WTC11 (cell line): Measurements from ENCODE around the gene TMTC2. TPM values are rescaled to one million over a fixed set of nuclear protein-coding genes. Genes with fewer than 3 reads are reported as not detected.
"Not testable (repeated sequence)": the region's sequence is repeated elsewhere in the genome, so short reads cannot be mapped to it uniquely, and the experiment has no call there.

ENCODE experiments used
- ATAC-seq: fragments of 200-7000 bp; cut with Tn5 transposase; 2 replicates; pipeline ENCODE4 v1.10.0; 2021; ENCODE audit warnings: mild to moderate bottlenecking, moderate library complexity
- CTCF ChIA-PET: fragments of 300-600 bp; sonication (Branson Sonifier 250); formaldehyde crosslinking; loops from one replicate; lab custom pipeline; 2021; ENCODE audit warnings: antibody characterized with exemption; lab: Charles Lee
- POLR2A ChIA-PET: fragments of 350-600 bp; sonication (Branson Sonifier 250); formaldehyde crosslinking; loops from one replicate; lab custom pipeline; 2021; ENCODE audit warnings: antibody characterized with exemption; lab: Charles Lee
- DNase-seq: peaks from one replicate; pipeline ENCODE4 v3.0.0; 2021; ENCODE audit warnings: low spot score
- H3K27ac Mint-ChIP-seq: 2 replicates; pipeline ENCODE4 v1.8.0; 2021; ENCODE audit warnings: mixed read lengths
- H3K27me3 Mint-ChIP-seq: 2 replicates; pipeline ENCODE4 v1.8.0; 2021; ENCODE audit warnings: low read depth, mild to moderate bottlenecking, moderate library complexity, mixed read lengths
- H3K36me3 Mint-ChIP-seq: 2 replicates; pipeline ENCODE4 v1.8.0; 2021; ENCODE audit warnings: mixed read lengths
- H3K4me1 Mint-ChIP-seq: 2 replicates; pipeline ENCODE4 v1.8.0; 2022; ENCODE audit warnings: mixed read lengths
- H3K4me3 Mint-ChIP-seq: 2 replicates; pipeline ENCODE4 v1.8.0; 2021; ENCODE audit warnings: mild to moderate bottlenecking, moderate library complexity, mixed read lengths
- H3K9me3 Mint-ChIP-seq: 2 replicates; pipeline ENCODE4 v1.8.0; 2021; ENCODE audit warnings: mixed read lengths
- AFF4 ChIP-seq: sonication (generic); formaldehyde crosslinking; IDR thresholded peaks from 2 replicates; pipeline ENCODE4 v1.8.1; 2023; ENCODE audit warnings: mild to moderate bottlenecking, missing genetic modification reagents, borderline replicate concordance
- ARID4B ChIP-seq: sonication (generic); formaldehyde crosslinking; IDR thresholded peaks from 2 replicates; pipeline ENCODE4 v1.8.0; 2023; ENCODE audit warnings: missing genetic modification reagents, mild to moderate bottlenecking, borderline replicate concordance
- CREM ChIP-seq: sonication (generic); formaldehyde crosslinking; IDR thresholded peaks from 2 replicates; pipeline ENCODE4 v1.8.1; 2022; ENCODE audit warnings: mild to moderate bottlenecking, missing genetic modification reagents, moderate library complexity
- FOXP4 ChIP-seq: sonication (generic); formaldehyde crosslinking; IDR thresholded peaks from 2 replicates; pipeline ENCODE4 v1.8.0; 2022; ENCODE audit warnings: mild to moderate bottlenecking, missing genetic modification reagents
- GABPB1 ChIP-seq: sonication (generic); formaldehyde crosslinking; IDR thresholded peaks from 2 replicates; pipeline ENCODE4 v1.8.1; 2023; ENCODE audit warnings: mild to moderate bottlenecking, missing genetic modification reagents
- HMGA2 ChIP-seq: fragments of 250-450 bp; sonication (Bioruptor Pico); IDR thresholded peaks from 2 replicates; pipeline ENCODE4 v1.4.0; 2021; ENCODE audit warnings: mild to moderate bottlenecking, moderate library complexity
- IRF1 ChIP-seq: sonication (generic); formaldehyde crosslinking; IDR thresholded peaks from 2 replicates; pipeline ENCODE4 v1.8.0; 2023; ENCODE audit warnings: missing genetic modification reagents
- IRF2 ChIP-seq: sonication (generic); formaldehyde crosslinking; IDR thresholded peaks from 2 replicates; pipeline ENCODE4 v1.8.0; 2022; ENCODE audit warnings: low read depth, missing genetic modification reagents, borderline replicate concordance
- JUN ChIP-seq: sonication (generic); formaldehyde crosslinking; IDR thresholded peaks from 2 replicates; pipeline ENCODE4 v1.8.0; 2023; ENCODE audit warnings: mild to moderate bottlenecking, missing genetic modification reagents
- MAX ChIP-seq: sonication (generic); formaldehyde crosslinking; IDR thresholded peaks from 2 replicates; pipeline ENCODE4 v1.8.0; 2022; ENCODE audit warnings: mild to moderate bottlenecking, missing genetic modification reagents
- NFE2L1 ChIP-seq: sonication (generic); formaldehyde crosslinking; IDR thresholded peaks from 2 replicates; pipeline ENCODE4 v1.8.1; 2023; ENCODE audit warnings: missing genetic modification reagents
- NR2C2 ChIP-seq: sonication (generic); formaldehyde crosslinking; IDR thresholded peaks from 2 replicates; pipeline ENCODE4 v1.8.0; 2022; ENCODE audit warnings: mild to moderate bottlenecking, missing genetic modification reagents
- NR3C1 ChIP-seq: sonication (generic); formaldehyde crosslinking; conservative IDR thresholded peaks from 2 replicates; pipeline ENCODE4 v1.8.1; 2023; ENCODE audit warnings: low read depth, mild to moderate bottlenecking, missing genetic modification reagents
- TEAD4 ChIP-seq: sonication (generic); formaldehyde crosslinking; IDR thresholded peaks from 2 replicates; pipeline ENCODE4 v1.8.0; 2022; ENCODE audit warnings: mild to moderate bottlenecking, missing genetic modification reagents
- ZBTB21 ChIP-seq: sonication (generic); formaldehyde crosslinking; IDR thresholded peaks from 2 replicates; pipeline ENCODE4 v1.8.1; 2023; ENCODE audit warnings: mild to moderate bottlenecking, missing genetic modification reagents, borderline replicate concordance
- ZNF219 ChIP-seq: sonication (generic); formaldehyde crosslinking; IDR thresholded peaks from 2 replicates; pipeline ENCODE4 v1.8.0; 2023; ENCODE audit warnings: missing genetic modification reagents, mild to moderate bottlenecking, borderline replicate concordance
- ZNF263 ChIP-seq: sonication (generic); formaldehyde crosslinking; IDR thresholded peaks from 2 replicates; pipeline ENCODE4 v1.8.1; 2022; ENCODE audit warnings: low read depth, mild to moderate bottlenecking, moderate library complexity, missing genetic modification reagents
- ZNF671 ChIP-seq: fragments of 250-450 bp; sonication (Bioruptor Pico); IDR thresholded peaks from 2 replicates; pipeline ENCODE4 v1.8.0; 2021; ENCODE audit warnings: mild to moderate bottlenecking
- ZSCAN18 ChIP-seq: fragments of 250-450 bp; sonication (Bioruptor Pico); IDR thresholded peaks from 2 replicates; pipeline ENCODE4 v2.1.2; 2022; ENCODE audit warnings: mild to moderate bottlenecking, moderate library complexity
- total RNA-seq: library from RNA; stranded (reverse); gene quantifications from 3 replicates; pipeline ENCODE4 v1.2.3, GENCODE V29; 2021

Gene TMTC2
- total RNA-seq, 1 experiment from 2014 or later, result 6.4 TPM

- Mint-ChIP-seq H3K27ac (no peak overlapping the region), H3K4me3 (no peak overlapping the region), H3K9me3 (peaks cover 10% of the 10 kb centered on the region), H3K27me3 (no peaks in the 10 kb centered on the region), H3K4me1 (peaks cover 3% of the 10 kb centered on the region; the same call in 1 of the 2 replicates), H3K36me3 (no peaks in the 10 kb centered on the region)
- DNase-seq (no peak), ATAC-seq (no peak)
- ChIA-PET CTCF (no interaction called here), POLR2A (no interaction called here)
- TF ChIP-seq NFE2L1 (CRISPR knock-in tag), result no peak
- no peak for TF ChIP-seq MAX (CRISPR knock-in tag)
- no peak for TF ChIP-seq ZSCAN18 (CRISPR knock-in tag)
- TF ChIP-seq ZBTB21 (CRISPR knock-in tag), result no peak
- no peak for TF ChIP-seq TEAD4 (CRISPR knock-in tag)
- no peak for TF ChIP-seq ZNF263 (CRISPR knock-in tag)
- no peak for TF ChIP-seq ZNF219 (CRISPR knock-in tag)
- no peak for TF ChIP-seq IRF1 (CRISPR knock-in tag)
- no peak for TF ChIP-seq HMGA2 (CRISPR knock-in tag)
- TF ChIP-seq ZNF671, result no peak
- no peak for TF ChIP-seq AFF4 (CRISPR knock-in tag)
- no peak for TF ChIP-seq IRF2 (CRISPR knock-in tag)
- TF ChIP-seq GABPB1 (CRISPR knock-in tag), result no peak
Observed at GRCh38 chr12:83114966-83115365, 428.3 kb downstream of the TMTC2 start.

- H3K4me3 Mint-ChIP-seq, H3K27ac Mint-ChIP-seq, POLR2A ChIA-PET, H3K36me3 Mint-ChIP-seq, ATAC-seq, DNase-seq, CTCF ChIA-PET, H3K27me3 Mint-ChIP-seq: not testable (repeated sequence)
- H3K4me1 Mint-ChIP-seq, result peaks cover 22% of the 10 kb centered on the region
- H3K9me3 Mint-ChIP-seq, result peaks cover 10% of the 10 kb centered on the region
Observed at GRCh38 chr12:83117926-83118325, 431.2 kb downstream of the TMTC2 start.

GRCh38 chr12:83121897-83122622 is 435.4 kb downstream of the TMTC2 start:
- ChIA-PET CTCF (no interaction called here), POLR2A (no interaction called here)
- Mint-ChIP-seq H3K27me3 (no peaks in the 10 kb centered on the region), H3K4me1 (peaks cover 22% of the 10 kb centered on the region), H3K36me3 (no peaks in the 10 kb centered on the region), H3K9me3 (no peaks in the 10 kb centered on the region), H3K27ac (peak overlapping the region; percentile 50), H3K4me3 (no peak overlapping the region)
- DNase-seq, result no peak
- ATAC-seq, result no peak
- TF ChIP-seq JUN (no peak), CREM (no peak), NR3C1 (CRISPR knock-in tag) (no peak), FOXP4 (CRISPR knock-in tag) (no peak), ARID4B (CRISPR knock-in tag) (no peak), NR2C2 (CRISPR knock-in tag) (no peak)
